Measurements from ENCODE around the gene CEP295NL. TPM values are rescaled to one million over a fixed set of nuclear protein-coding genes. Genes with fewer than 3 reads are reported as not detected.

The CEP295NL gene
- total RNA-seq, 1 experiment from 2014 or later, result 0.66 TPM

GRCh38 chr17:78923660-78924453, 20.9 kb upstream of the CEP295NL start:
- no peak overlapping the region for H2BK20ac ChIP-seq (ENCODE audit: low read depth, low read length, poor library complexity, severe bottlenecking)
- H3K9ac ChIP-seq (ENCODE audit: extremely low read depth, insufficient read length, low read length), result no peak overlapping the region
- no peak overlapping the region for H3K27ac ChIP-seq (ENCODE audit: insufficient read length, low read depth, low read length)
- no peak overlapping the region for H4K91ac ChIP-seq (ENCODE audit: insufficient read length, low read depth, low read length)
- Mint-ChIP-seq H3K27me3 (ENCODE audit: low read depth) (peaks cover 21% of the 10 kb centered on the region), H3K9me3 (no peaks in the 10 kb centered on the region), H3K36me3 (ENCODE audit: insufficient read depth in 1 of 3, low read depth in 3 of 3) (peaks cover 0 to 1% (median 0%) of the 10 kb centered on the region in 3 experiments; a peak in 1 of 7 replicates), H3K4me3 (peak overlapping the region; percentile 71 to 83), H3K27ac (peak overlapping the region in 2 of 3 experiments; percentile 53 to 84; a peak in 3 of 7 replicates), H3K4me1 (peaks cover 16 to 40% of the 10 kb centered on the region in 2 experiments)
- H3K56ac ChIP-seq (ENCODE audit: insufficient read length, low read depth, low read length), result no peak overlapping the region
- H3K4me1 ChIP-seq (ENCODE audit: insufficient read depth, low read length), result peaks cover 3% of the 10 kb centered on the region; the same call in 1 of the 2 replicates
- peak; percentile 92 for DNase-seq
- no CpG with 5 or more reads among the region's 28 CpGs for WGBS (ENCODE audit: extremely low coverage, insufficient read length, low lambda C conversion rate)
- no peak overlapping the region for H2AK5ac ChIP-seq (ENCODE audit: insufficient read length, low read length)
- H3K4ac ChIP-seq (ENCODE audit: low read depth, low read length), result no peak overlapping the region
- peak overlapping the region; percentile 51 for H3K18ac ChIP-seq (ENCODE audit: insufficient read length, low read depth, low read length)
- H3K9me3 ChIP-seq (ENCODE audit: control insufficient read depth, low read depth, low read length), result no peaks in the 10 kb centered on the region
- no peak overlapping the region for H2BK5ac ChIP-seq (ENCODE audit: insufficient read length, low read length)
- no peaks in the 10 kb centered on the region for H4K20me1 ChIP-seq (ENCODE audit: control insufficient read depth, insufficient read depth, insufficient read length)
- peaks cover 4% of the 10 kb centered on the region for H3K79me1 ChIP-seq (ENCODE audit: insufficient read depth, low read depth, low read length, poor library complexity, severe bottlenecking)
- no peak overlapping the region for H4K5ac ChIP-seq (ENCODE audit: insufficient read length, low read depth, low read length)
- no peak overlapping the region for H2BK12ac ChIP-seq (ENCODE audit: insufficient read length, low read depth, low read length)
- no peak overlapping the region for H2BK15ac ChIP-seq (ENCODE audit: low read depth, low read length)
- peaks cover 10% of the 10 kb centered on the region for H3K23me2 ChIP-seq (ENCODE audit: insufficient read length, low read depth, low read length, poor library complexity, severe bottlenecking)
- peak overlapping the region; percentile 72; the same call in 1 of the 2 replicates for H3K14ac ChIP-seq (ENCODE audit: insufficient read depth, low read length)
- no peak overlapping the region for H4K8ac ChIP-seq (replicated peaks; ENCODE audit: insufficient read length, low read depth, low read length)
- no peaks in the 10 kb centered on the region for H3K27me3 ChIP-seq (ENCODE audit: insufficient read depth, low read length)
- H2AFZ ChIP-seq (ENCODE audit: low read length), result no peak overlapping the region
- H3K4me2 ChIP-seq (ENCODE audit: insufficient read depth, insufficient read length, low read length), result peak overlapping the region; percentile 71
- H3K23ac ChIP-seq (ENCODE audit: insufficient read length, low read depth, low read length), result no peak overlapping the region
- H2BK120ac ChIP-seq (ENCODE audit: low read depth, low read length, poor library complexity, severe bottlenecking), result no peak overlapping the region
- H3K79me2 ChIP-seq (ENCODE audit: insufficient read depth, low read length), result no peaks in the 10 kb centered on the region; the same call in 1 of the 2 replicates
- no peak overlapping the region for H3T11ph ChIP-seq (ENCODE audit: low read length)
- TF ChIP-seq, protein P1, sequence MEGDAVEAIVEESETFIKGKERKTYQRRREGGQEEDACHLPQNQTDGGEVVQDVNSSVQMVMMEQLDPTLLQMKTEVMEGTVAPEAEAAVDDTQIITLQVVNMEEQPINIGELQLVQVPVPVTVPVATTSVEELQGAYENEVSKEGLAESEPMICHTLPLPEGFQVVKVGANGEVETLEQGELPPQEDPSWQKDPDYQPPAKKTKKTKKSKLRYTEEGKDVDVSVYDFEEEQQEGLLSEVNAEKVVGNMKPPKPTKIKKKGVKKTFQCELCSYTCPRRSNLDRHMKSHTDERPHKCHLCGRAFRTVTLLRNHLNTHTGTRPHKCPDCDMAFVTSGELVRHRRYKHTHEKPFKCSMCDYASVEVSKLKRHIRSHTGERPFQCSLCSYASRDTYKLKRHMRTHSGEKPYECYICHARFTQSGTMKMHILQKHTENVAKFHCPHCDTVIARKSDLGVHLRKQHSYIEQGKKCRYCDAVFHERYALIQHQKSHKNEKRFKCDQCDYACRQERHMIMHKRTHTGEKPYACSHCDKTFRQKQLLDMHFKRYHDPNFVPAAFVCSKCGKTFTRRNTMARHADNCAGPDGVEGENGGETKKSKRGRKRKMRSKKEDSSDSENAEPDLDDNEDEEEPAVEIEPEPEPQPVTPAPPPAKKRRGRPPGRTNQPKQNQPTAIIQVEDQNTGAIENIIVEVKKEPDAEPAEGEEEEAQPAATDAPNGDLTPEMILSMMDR (conservative IDR thresholded peaks at IDR 0.05), result no peak

All from H9 (cell line).